ENCODE results near the gene SEMA3A. TPM values are rescaled to one million over a fixed set of nuclear protein-coding genes. Genes with fewer than 3 reads are reported as not detected.

Gene SEMA3A
- total RNA-seq, 1 donor from 2014 or later: 0.14 TPM

GRCh38 chr7:83947260-83947659, 247.3 kb downstream of the SEMA3A start:
- H3K27ac Mint-ChIP-seq: no peak overlapping the region
- DNase-seq: no peak
- no peak overlapping the region for H3K4me3 Mint-ChIP-seq
- no peaks in the 10 kb centered on the region for H3K27me3 Mint-ChIP-seq
- no peaks in the 10 kb centered on the region for H3K36me3 Mint-ChIP-seq (ENCODE audit: low read depth)
- intact Hi-C loops (cut with micrococcal nuclease): no loop called here
- no peaks in the 10 kb centered on the region for H3K9me3 Mint-ChIP-seq
- H3K4me1 Mint-ChIP-seq: no peaks in the 10 kb centered on the region

- H3K9me3 Mint-ChIP-seq: no peaks in the 10 kb centered on the region
- intact Hi-C loops (cut with micrococcal nuclease): no loop called here
- H3K27ac Mint-ChIP-seq: no peak overlapping the region
- no peak overlapping the region for H3K4me3 Mint-ChIP-seq
- H3K27me3 Mint-ChIP-seq: no peaks in the 10 kb centered on the region
- no peak for DNase-seq
- H3K36me3 Mint-ChIP-seq (ENCODE audit: low read depth): no peaks in the 10 kb centered on the region
- H3K4me1 Mint-ChIP-seq: no peaks in the 10 kb centered on the region
Observed at GRCh38 chr7:83946801-83947200, 247.8 kb downstream of the SEMA3A start.

GRCh38 chr7:83941300-83941699, 253.3 kb downstream of the SEMA3A start:
- intact Hi-C loops (cut with micrococcal nuclease): no loop called here
- H3K4me1 Mint-ChIP-seq: no peaks in the 10 kb centered on the region

GRCh38 chr7:83937930-83938329, 256.7 kb downstream of the SEMA3A start:
- Mint-ChIP-seq H3K4me1 (no peaks in the 10 kb centered on the region), H3K36me3 (ENCODE audit: low read depth) (no peaks in the 10 kb centered on the region), H3K27ac (no peak overlapping the region), H3K9me3 (no peaks in the 10 kb centered on the region), H3K4me3 (no peak overlapping the region), H3K27me3 (no peaks in the 10 kb centered on the region)
- intact Hi-C loops (cut with micrococcal nuclease): no loop called here
- DNase-seq: no peak

More at GRCh38 chr7:83941300-83941699, 253.3 kb downstream of the SEMA3A start:
- DNase-seq: no peak
- no peaks in the 10 kb centered on the region for H3K27me3 Mint-ChIP-seq
- no peaks in the 10 kb centered on the region for H3K9me3 Mint-ChIP-seq
- no peaks in the 10 kb centered on the region for H3K36me3 Mint-ChIP-seq (ENCODE audit: low read depth)
- no peak overlapping the region for H3K27ac Mint-ChIP-seq
- H3K4me3 Mint-ChIP-seq: no peak overlapping the region

GRCh38 chr7:83936056-83936708, 258.4 kb downstream of the SEMA3A start:
- no peaks in the 10 kb centered on the region for H3K36me3 Mint-ChIP-seq (ENCODE audit: low read depth)
- DNase-seq: peak; percentile 84
- intact Hi-C loops (cut with micrococcal nuclease): loop anchor here (1.0 kb wide), 1 partner anchor 1087 kb away; no protein-coding TSS in a partner anchor

GRCh38 chr7:83934118-83934734, 260.4 kb downstream of the SEMA3A start:
- intact Hi-C loops (cut with micrococcal nuclease): no loop called here
- peaks cover 1% of the 10 kb centered on the region for H3K27me3 Mint-ChIP-seq
- no peaks in the 10 kb centered on the region for H3K9me3 Mint-ChIP-seq
- H3K4me3 Mint-ChIP-seq: no peak overlapping the region
- no peak overlapping the region for H3K27ac Mint-ChIP-seq
- no peaks in the 10 kb centered on the region for H3K36me3 Mint-ChIP-seq (ENCODE audit: low read depth)
- no peaks in the 10 kb centered on the region for H3K4me1 Mint-ChIP-seq
- DNase-seq: no peak

More at GRCh38 chr7:83936056-83936708, 258.4 kb downstream of the SEMA3A start:
- Mint-ChIP-seq H3K27me3 (no peaks in the 10 kb centered on the region), H3K27ac (no peak overlapping the region), H3K4me1 (no peaks in the 10 kb centered on the region), H3K4me3 (no peak overlapping the region), H3K9me3 (no peaks in the 10 kb centered on the region)

- Mint-ChIP-seq H3K27me3 (peaks cover 1% of the 10 kb centered on the region), H3K27ac (no peak overlapping the region), H3K4me3 (no peak overlapping the region), H3K36me3 (ENCODE audit: low read depth) (no peaks in the 10 kb centered on the region), H3K4me1 (no peaks in the 10 kb centered on the region), H3K9me3 (no peaks in the 10 kb centered on the region)
- no peak for DNase-seq
- intact Hi-C loops (cut with micrococcal nuclease): no loop called here
Observed at GRCh38 chr7:83931968-83932367, 262.6 kb downstream of the SEMA3A start.

- intact Hi-C loops (cut with micrococcal nuclease): no loop called here
Observed at GRCh38 chr7:83930262-83930661, 264.3 kb downstream of the SEMA3A start.

GRCh38 chr7:83925860-83926259, 268.7 kb downstream of the SEMA3A start:
- Mint-ChIP-seq H3K27ac (no peak overlapping the region), H3K9me3 (no peaks in the 10 kb centered on the region), H3K4me3 (no peak overlapping the region), H3K4me1 (no peaks in the 10 kb centered on the region), H3K27me3 (peaks cover 1% of the 10 kb centered on the region), H3K36me3 (ENCODE audit: low read depth) (no peaks in the 10 kb centered on the region)
- intact Hi-C loops (cut with micrococcal nuclease): no loop called here
- DNase-seq: no peak

More at GRCh38 chr7:83930262-83930661, 264.3 kb downstream of the SEMA3A start:
- Mint-ChIP-seq H3K9me3 (no peaks in the 10 kb centered on the region), H3K4me1 (no peaks in the 10 kb centered on the region), H3K36me3 (ENCODE audit: low read depth) (no peaks in the 10 kb centered on the region), H3K27ac (no peak overlapping the region), H3K27me3 (peaks cover 1% of the 10 kb centered on the region), H3K4me3 (no peak overlapping the region)
- no peak for DNase-seq

- no peak for DNase-seq
- Mint-ChIP-seq H3K4me1 (no peaks in the 10 kb centered on the region), H3K27me3 (no peaks in the 10 kb centered on the region), H3K36me3 (ENCODE audit: low read depth) (no peaks in the 10 kb centered on the region), H3K27ac (no peak overlapping the region), H3K4me3 (no peak overlapping the region), H3K9me3 (no peaks in the 10 kb centered on the region)
- intact Hi-C loops (cut with micrococcal nuclease): no loop called here
Observed at GRCh38 chr7:83921941-83922607, 272.5 kb downstream of the SEMA3A start.

- H3K27ac Mint-ChIP-seq: no peak overlapping the region
- intact Hi-C loops (cut with micrococcal nuclease): no loop called here
Observed at GRCh38 chr7:83921271-83921940, 273.2 kb downstream of the SEMA3A start.

GRCh38 chr7:83918142-83918541, 276.4 kb downstream of the SEMA3A start:
- H3K27ac Mint-ChIP-seq: no peak overlapping the region
- intact Hi-C loops (cut with micrococcal nuclease): no loop called here
- H3K36me3 Mint-ChIP-seq (ENCODE audit: low read depth): no peaks in the 10 kb centered on the region
- no peak overlapping the region for H3K4me3 Mint-ChIP-seq
- no peaks in the 10 kb centered on the region for H3K27me3 Mint-ChIP-seq
- no peaks in the 10 kb centered on the region for H3K9me3 Mint-ChIP-seq
- no peak for DNase-seq
- H3K4me1 Mint-ChIP-seq: no peaks in the 10 kb centered on the region

More at GRCh38 chr7:83921271-83921940, 273.2 kb downstream of the SEMA3A start:
- no peaks in the 10 kb centered on the region for H3K27me3 Mint-ChIP-seq
- H3K4me1 Mint-ChIP-seq: no peaks in the 10 kb centered on the region
- no peak for DNase-seq
- no peak overlapping the region for H3K4me3 Mint-ChIP-seq
- no peaks in the 10 kb centered on the region for H3K9me3 Mint-ChIP-seq
- H3K36me3 Mint-ChIP-seq (ENCODE audit: low read depth): no peaks in the 10 kb centered on the region

- H3K27me3 Mint-ChIP-seq: no peaks in the 10 kb centered on the region
- no peaks in the 10 kb centered on the region for H3K36me3 Mint-ChIP-seq (ENCODE audit: low read depth)
- no peak for DNase-seq
- intact Hi-C loops (cut with micrococcal nuclease): no loop called here
- no peaks in the 10 kb centered on the region for H3K4me1 Mint-ChIP-seq
- H3K27ac Mint-ChIP-seq: no peak overlapping the region
- no peaks in the 10 kb centered on the region for H3K9me3 Mint-ChIP-seq
- H3K4me3 Mint-ChIP-seq: no peak overlapping the region
Observed at GRCh38 chr7:83913174-83913573, 281.4 kb downstream of the SEMA3A start.

- H3K4me3 Mint-ChIP-seq: no peak overlapping the region
- intact Hi-C loops (cut with micrococcal nuclease): no loop called here
- H3K4me1 Mint-ChIP-seq: no peaks in the 10 kb centered on the region
- H3K36me3 Mint-ChIP-seq (ENCODE audit: low read depth): no peaks in the 10 kb centered on the region
- no peak for DNase-seq
- H3K9me3 Mint-ChIP-seq: no peaks in the 10 kb centered on the region
- no peak overlapping the region for H3K27ac Mint-ChIP-seq
- H3K27me3 Mint-ChIP-seq: no peaks in the 10 kb centered on the region
Observed at GRCh38 chr7:83908526-83908925, 286.1 kb downstream of the SEMA3A start.

All from activated CD4-positive, alpha-beta T cell treated with anti-CD3 and anti-CD28 coated beads, Interleukin-2, amount 10 ng/mL, durations not matched to agents 24 days and 14 days (primary cell).